Measurements from ENCODE around the gene OLFML1. TPM values are rescaled to one million over a fixed set of nuclear protein-coding genes. Genes with fewer than 3 reads are reported as not detected.
A peak's percentile ranks its signal among the peaks of the same experiment; 100 is the strongest.
"Not testable (repeated sequence)": the region's sequence is repeated elsewhere in the genome, so short reads cannot be mapped to it uniquely, and the experiment has no call there.

The OLFML1 gene
- total RNA-seq, 3 donors from 2014 or later (not counting 1 experiment from before 2014, with no cell fraction given), result not detected

DNA sequence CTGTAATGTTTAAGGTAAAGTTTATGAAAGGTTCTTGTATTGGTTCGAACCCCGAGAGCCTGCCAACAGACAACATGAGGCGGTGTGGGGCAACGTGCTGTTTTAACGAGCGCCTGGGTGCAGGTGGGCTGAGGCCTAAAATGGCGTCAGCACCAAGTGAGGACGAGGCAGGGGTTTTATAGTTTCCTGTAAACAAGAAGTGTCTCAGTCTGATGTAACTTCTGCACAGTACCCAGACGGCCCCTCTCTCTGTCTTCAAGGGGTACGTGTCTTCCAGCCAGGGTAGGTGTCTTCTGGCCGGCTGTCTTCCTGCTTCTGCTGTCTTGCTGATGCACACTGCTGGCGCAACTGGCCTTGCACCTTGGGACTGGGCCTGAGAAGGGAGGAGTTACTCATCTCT is 31.2 kb downstream of the OLFML1 start:
- 84% methylated on average over 12 of the region's 12 CpGs for WGBS (ENCODE audit: insufficient coverage)

DNA sequence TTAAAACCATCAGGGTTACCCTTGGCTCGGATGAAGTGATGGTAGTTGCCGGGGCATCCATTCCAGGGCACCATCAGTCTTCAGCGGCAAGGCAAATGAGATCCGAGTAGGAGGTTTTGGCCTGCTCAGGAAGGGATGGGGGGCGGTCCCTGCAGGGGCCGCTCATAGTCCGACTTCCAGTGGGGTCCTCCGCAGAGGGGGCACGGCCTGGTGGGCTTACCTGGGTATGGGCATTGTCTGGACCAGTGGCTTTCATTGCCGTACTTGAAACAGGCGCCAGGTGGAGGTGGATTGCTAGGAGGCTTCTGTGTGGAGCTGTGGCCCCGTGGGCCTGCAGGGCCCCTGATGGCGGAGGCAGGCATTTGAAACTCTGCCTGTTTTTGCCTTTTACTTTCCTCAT is 32.4 kb downstream of the OLFML1 start:
- H3K36me3 Mint-ChIP-seq; H3K4me3 ChIP-seq (ENCODE audit: low read length); H3K27ac Mint-ChIP-seq; ATAC-seq; H3K9me3 Mint-ChIP-seq; H3K27me3 Mint-ChIP-seq (ENCODE audit: low read depth in 2 of 2); DNase-seq; H3K27ac ChIP-seq (ENCODE audit: low read length); H3K36me3 ChIP-seq (ENCODE audit: control insufficient read depth, insufficient read depth, low read length); H3K4me3 Mint-ChIP-seq; H3K27me3 ChIP-seq (ENCODE audit: control insufficient read depth, insufficient read depth, low read length); H3K9me3 ChIP-seq (ENCODE audit: control insufficient read depth, insufficient read depth, low read length): not testable (repeated sequence)
- WGBS (ENCODE audit: insufficient coverage), result 94% methylated on average over 13 of the region's 13 CpGs
- intact Hi-C loops (cut with micrococcal nuclease), result loop anchor here (10.0 kb wide), 1 partner anchor 467 kb away; the partner anchor contains the start of gene EIF3F
- peaks cover 39% of the 10 kb centered on the region for H3K4me1 ChIP-seq (ENCODE audit: control insufficient read depth, insufficient read depth, low read length)
- H3K4me1 Mint-ChIP-seq, result peaks cover 4 to 41% of the 10 kb centered on the region in 2 donors

More for the DNA sequence above, 31.2 kb downstream of the OLFML1 start:
- Histone ChIP-seq H3K4me3 (ENCODE audit: low read length) (no peak overlapping the region), H3K36me3 (ENCODE audit: control insufficient read depth, insufficient read depth, low read length) (no peaks in the 10 kb centered on the region), H3K9me3 (ENCODE audit: control insufficient read depth, insufficient read depth, low read length) (no peaks in the 10 kb centered on the region), H3K4me1 (ENCODE audit: control insufficient read depth, insufficient read depth, low read length) (peaks cover 37% of the 10 kb centered on the region), H3K27me3 (ENCODE audit: control insufficient read depth, insufficient read depth, low read length) (peaks cover 3% of the 10 kb centered on the region), H3K27ac (ENCODE audit: low read length) (no peak overlapping the region)
- DNase-seq (peak in 1 of 2 donors; percentile 51), ATAC-seq (no peak)
- no peaks in the 10 kb centered on the region for H3K9me3 Mint-ChIP-seq
- H3K27ac Mint-ChIP-seq, result no peak overlapping the region
- no peak overlapping the region for H3K4me3 Mint-ChIP-seq
- H3K27me3 Mint-ChIP-seq (ENCODE audit: low read depth in 2 of 2), result no peaks in the 10 kb centered on the region
- H3K4me1 Mint-ChIP-seq, result peaks cover 12 to 48% of the 10 kb centered on the region in 2 donors
- TF ChIP-seq, protein P1, sequence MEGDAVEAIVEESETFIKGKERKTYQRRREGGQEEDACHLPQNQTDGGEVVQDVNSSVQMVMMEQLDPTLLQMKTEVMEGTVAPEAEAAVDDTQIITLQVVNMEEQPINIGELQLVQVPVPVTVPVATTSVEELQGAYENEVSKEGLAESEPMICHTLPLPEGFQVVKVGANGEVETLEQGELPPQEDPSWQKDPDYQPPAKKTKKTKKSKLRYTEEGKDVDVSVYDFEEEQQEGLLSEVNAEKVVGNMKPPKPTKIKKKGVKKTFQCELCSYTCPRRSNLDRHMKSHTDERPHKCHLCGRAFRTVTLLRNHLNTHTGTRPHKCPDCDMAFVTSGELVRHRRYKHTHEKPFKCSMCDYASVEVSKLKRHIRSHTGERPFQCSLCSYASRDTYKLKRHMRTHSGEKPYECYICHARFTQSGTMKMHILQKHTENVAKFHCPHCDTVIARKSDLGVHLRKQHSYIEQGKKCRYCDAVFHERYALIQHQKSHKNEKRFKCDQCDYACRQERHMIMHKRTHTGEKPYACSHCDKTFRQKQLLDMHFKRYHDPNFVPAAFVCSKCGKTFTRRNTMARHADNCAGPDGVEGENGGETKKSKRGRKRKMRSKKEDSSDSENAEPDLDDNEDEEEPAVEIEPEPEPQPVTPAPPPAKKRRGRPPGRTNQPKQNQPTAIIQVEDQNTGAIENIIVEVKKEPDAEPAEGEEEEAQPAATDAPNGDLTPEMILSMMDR (IDR thresholded peaks at IDR 0.05), result no peak
- intact Hi-C loops (cut with micrococcal nuclease), result loop anchor here (10.0 kb wide), 1 partner anchor 468 kb away; the partner anchor contains the start of gene EIF3F
- no peaks in the 10 kb centered on the region for H3K36me3 Mint-ChIP-seq

DNA sequence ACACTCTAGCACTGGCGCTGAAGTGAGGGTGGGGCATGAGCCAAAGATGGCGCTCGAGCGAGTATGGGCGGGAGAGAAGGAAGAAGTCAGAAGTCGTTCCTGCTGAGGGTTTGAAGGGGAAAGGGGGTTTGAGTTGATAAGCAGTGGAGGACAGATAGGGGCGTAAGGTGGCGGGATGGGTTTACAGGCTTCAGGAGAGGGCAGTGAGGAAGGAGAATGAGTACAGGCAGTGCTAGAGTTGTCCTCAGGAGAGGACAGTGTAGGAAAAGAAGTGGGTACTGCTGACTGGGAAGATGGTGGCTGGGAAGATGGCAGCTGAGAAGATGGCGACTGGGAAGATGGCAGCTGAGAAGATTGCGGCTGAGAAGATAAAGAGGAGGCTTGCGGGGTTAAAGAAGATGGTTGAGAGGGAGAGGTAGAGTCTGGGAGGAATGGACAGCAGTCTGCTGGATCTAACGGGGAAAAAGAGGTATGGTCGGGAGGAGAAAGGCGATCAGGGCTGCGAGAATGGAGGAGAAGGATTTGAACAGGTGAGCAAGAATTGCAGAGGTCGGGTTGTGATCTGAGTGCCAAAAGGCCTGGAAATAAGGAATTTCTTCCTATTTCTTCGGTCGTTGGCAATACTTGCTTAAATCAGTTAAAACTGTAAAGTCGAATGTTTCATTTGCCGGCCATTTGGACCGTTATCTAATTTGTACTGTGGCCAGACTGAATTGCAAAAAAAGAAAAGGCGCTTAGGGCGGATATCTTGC is 33.7 kb downstream of the OLFML1 start:
- ATAC-seq (no peak), DNase-seq (no peak)
- H3K4me1 ChIP-seq (ENCODE audit: control insufficient read depth, insufficient read depth, low read length), result peaks cover 42% of the 10 kb centered on the region
- H3K27me3 ChIP-seq (ENCODE audit: control insufficient read depth, insufficient read depth, low read length), result peaks cover 3% of the 10 kb centered on the region
- Mint-ChIP-seq H3K4me3 (no peak overlapping the region), H3K36me3 (no peaks in the 10 kb centered on the region), H3K4me1 (peaks cover 0 to 41% of the 10 kb centered on the region in 2 donors), H3K9me3 (no peaks in the 10 kb centered on the region), H3K27me3 (ENCODE audit: low read depth in 2 of 2) (no peaks in the 10 kb centered on the region), H3K27ac (no peak overlapping the region)
- no peak overlapping the region for H3K4me3 ChIP-seq (ENCODE audit: low read length)
- intact Hi-C loops (cut with micrococcal nuclease), result loop anchor here (10.0 kb wide), 1 partner anchor 466 kb away; the partner anchor contains the start of gene EIF3F
- TF ChIP-seq, protein P1 (IDR thresholded peaks at IDR 0.05), result no peak
- no peak overlapping the region for H3K27ac ChIP-seq (ENCODE audit: low read length)
- H3K36me3 ChIP-seq (ENCODE audit: control insufficient read depth, insufficient read depth, low read length), result no peaks in the 10 kb centered on the region
- no peaks in the 10 kb centered on the region for H3K9me3 ChIP-seq (ENCODE audit: control insufficient read depth, insufficient read depth, low read length)
- WGBS (ENCODE audit: insufficient coverage), result 90% methylated on average over 23 of the region's 23 CpGs

DNA sequence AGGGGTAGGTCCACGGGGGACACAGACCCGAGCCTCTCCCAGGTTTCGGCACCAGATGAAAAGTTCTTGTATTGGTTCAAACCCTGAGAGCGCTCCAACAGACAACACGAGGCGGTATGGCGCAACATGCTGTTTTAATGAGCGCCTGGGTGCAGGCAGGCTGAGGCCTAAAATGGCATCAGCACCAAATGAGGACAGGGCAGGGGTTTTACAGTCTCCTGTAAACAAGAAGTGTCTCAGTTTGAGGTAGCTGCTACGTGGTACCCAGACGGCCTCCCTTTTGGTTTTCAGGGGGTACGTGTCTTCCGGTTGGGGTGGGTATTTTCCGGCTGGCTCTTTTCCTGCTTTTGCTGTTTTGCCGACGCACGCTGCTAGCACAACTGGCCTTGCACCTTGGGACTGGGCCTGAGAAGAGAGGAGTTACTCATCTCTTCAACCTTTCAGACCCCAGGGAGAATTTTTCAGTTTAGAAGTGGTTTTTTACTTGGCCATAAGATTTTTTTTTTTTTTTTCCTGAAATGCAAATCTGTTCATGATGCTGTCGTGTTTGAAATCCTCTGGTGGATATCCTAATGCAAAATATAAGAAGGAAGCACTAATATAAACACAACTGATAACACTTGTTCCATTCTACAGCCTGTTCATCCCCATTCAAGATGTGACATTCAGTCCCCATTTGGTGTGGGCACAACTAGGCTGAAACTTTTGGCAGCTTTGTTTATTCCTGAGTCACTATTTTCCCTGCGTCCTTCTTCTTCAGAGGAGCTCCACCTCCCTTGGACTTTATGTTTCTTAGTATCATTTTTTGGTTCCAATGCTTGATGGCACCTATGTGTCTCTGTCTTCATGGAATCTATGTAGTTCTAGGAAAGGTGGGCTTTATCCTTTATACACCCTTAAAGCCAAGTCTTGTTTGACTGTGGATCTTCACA is 35.0 kb downstream of the OLFML1 start:
- peaks cover 0 to 46% of the 10 kb centered on the region in 2 donors for H3K4me1 Mint-ChIP-seq
- DNase-seq, result peak in 1 of 2 donors; percentile 23
- H3K4me3 ChIP-seq (ENCODE audit: low read length), result no peak overlapping the region
- ATAC-seq, result no peak
- no peak overlapping the region for H3K27ac Mint-ChIP-seq
- intact Hi-C loops (cut with micrococcal nuclease), result no loop called here
- no peak overlapping the region for H3K4me3 Mint-ChIP-seq
- H3K27ac ChIP-seq (ENCODE audit: low read length), result peak overlapping the region; percentile 82
- H3K9me3 Mint-ChIP-seq, result no peaks in the 10 kb centered on the region
- no peaks in the 10 kb centered on the region for H3K27me3 Mint-ChIP-seq (ENCODE audit: low read depth in 2 of 2)
- TF ChIP-seq, protein P1 (IDR thresholded peaks at IDR 0.05), result no peak
- no peaks in the 10 kb centered on the region for H3K36me3 Mint-ChIP-seq
- no peaks in the 10 kb centered on the region for H3K9me3 ChIP-seq (ENCODE audit: control insufficient read depth, insufficient read depth, low read length)
- no peaks in the 10 kb centered on the region for H3K36me3 ChIP-seq (ENCODE audit: control insufficient read depth, insufficient read depth, low read length)
- peaks cover 38% of the 10 kb centered on the region for H3K4me1 ChIP-seq (ENCODE audit: control insufficient read depth, insufficient read depth, low read length)
- WGBS (ENCODE audit: insufficient coverage), result 75% methylated on average over 13 of the region's 18 CpGs
- no peaks in the 10 kb centered on the region for H3K27me3 ChIP-seq (ENCODE audit: control insufficient read depth, insufficient read depth, low read length)

Data from natural killer cell (primary cell).